NCI-H2081 treated with DMSO at 0.1 percent for 48 hours (cell line): Measurements from ENCODE around the gene DNAL1.
"Not testable (repeated sequence)": the region's sequence is repeated elsewhere in the genome, so short reads cannot be mapped to it uniquely, and the experiment has no call there.

ENCODE experiments used
- DNase-seq: peaks from one replicate; lab custom pipeline; 2025; lab: John Stamatoyannopoulos, UW

Gene DNAL1

GRCh38 chr14:73640796-73641365 is 3.9 kb upstream of the DNAL1 start:
- DNase-seq: no peak

DNA sequence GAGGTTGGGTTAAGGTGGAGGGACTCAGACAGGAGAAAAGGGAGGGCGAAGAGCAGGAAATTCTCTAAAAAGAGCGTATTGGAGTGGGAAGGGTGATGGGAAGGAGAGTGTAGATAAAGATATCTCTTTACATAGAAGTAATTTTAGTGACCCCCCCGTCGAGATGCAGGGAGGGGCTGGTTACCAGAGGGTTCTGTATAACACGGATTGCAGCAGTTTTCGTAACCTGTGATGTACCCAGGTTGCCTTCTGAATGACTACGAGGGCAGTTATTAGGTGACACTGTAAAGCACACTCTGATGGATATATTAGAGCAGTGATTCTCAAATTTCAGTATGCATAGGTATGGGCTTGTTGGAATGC is 443 bp downstream of the DNAL1 start:
- no peak for DNase-seq

DNA sequence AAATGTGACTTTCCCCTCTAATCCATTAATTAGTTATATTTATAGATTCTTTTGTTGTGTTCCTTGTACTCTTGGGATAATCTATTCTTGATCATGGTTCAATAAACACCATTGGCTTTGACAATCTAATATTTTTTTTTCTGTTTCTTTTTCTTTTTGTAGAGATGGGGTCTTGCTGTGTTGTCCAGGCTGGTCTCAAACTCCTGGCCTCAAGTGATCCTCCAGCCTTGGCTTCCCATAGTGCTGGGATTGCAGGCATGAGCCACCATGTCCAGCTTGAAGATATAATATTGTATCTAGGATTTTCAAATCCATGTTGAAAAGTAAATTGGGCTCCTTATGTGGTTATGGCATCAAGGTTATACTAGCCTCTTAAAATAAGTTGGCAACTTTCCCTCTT is 6.2 kb downstream of the DNAL1 start:
- DNase-seq: no peak

GRCh38 chr14:73655851-73656250 is 11.1 kb downstream of the DNAL1 start:
- DNase-seq: no peak

DNA sequence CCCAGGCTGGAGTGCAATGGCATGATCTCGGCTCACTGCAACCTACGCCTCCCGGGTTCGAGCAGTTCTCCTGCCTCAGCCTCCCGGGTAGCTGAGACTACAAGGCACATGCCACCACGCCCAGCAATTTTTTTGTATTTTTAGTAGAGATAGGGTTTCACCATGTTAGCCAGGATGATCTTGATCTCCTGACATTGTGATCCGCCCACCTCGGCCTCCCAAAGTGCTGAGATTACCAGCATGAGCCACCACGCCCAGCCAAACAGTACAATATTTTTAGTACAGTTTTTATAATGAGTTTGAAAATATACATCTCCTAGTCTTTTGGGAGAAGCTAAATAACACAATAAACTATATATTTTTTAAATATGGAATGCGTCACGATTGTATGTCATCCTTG is 14.4 kb downstream of the DNAL1 start:
- DNase-seq: not testable (repeated sequence)

DNA sequence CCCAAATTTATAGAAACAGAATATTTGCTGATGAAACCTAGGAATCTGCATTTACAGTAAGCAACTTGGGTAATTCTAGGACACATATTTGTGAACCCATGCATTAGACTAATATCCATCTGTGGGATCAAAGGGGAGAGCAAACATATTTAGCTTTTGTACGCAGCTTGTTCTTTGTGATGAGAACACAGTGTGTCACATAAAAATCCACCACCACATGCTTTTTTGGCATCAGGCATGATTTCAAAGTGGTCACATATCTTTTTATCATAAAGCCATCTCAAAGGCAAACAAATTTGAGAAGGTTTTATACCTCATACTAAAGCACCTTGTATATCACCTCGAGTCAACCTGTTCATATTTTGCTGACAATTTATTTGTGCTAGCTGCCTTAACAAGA is 15.7 kb downstream of the DNAL1 start:
- peak; percentile 62 for DNase-seq

DNA sequence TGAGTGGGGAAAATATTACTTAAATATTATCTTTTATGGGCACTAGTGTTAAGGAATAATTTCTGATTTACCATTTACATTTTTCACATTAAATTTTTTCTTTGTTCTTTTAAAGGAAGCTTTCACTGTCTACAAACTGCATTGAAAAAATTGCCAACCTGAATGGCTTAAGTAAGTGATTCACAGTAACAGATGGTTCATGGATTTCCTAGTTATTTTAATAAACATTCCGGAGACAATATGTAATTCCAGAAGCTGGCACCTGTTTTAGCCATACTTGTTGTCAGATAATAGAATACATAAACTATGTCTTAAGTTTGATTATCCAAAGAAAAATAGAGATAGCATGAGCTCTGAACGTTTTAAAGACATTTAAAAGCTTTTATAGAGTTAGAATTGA is 17.1 kb downstream of the DNAL1 start:
- no peak for DNase-seq

DNA sequence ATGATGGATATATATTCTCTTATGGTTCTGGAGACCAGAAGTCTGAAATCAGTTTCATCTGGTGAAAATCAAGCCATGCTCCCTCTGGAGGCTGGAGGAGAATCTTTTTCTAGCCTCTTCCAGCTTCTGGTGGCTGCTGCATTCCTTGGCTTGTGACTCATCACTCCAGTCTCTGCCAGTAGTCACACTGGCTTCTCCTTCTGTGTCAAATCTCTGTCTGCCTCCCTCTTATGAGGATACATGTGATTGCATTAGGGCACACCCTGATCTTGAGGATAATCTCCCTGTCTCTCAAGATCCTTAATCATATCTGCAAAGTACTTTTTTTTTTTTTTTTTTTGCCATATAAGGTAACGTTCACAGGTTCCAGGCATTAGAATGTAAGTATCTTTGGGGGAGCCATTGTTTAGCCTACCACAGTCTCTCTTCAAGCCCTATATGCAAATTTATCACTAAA is 17.7 kb downstream of the DNAL1 start:
- DNase-seq: no peak

DNA sequence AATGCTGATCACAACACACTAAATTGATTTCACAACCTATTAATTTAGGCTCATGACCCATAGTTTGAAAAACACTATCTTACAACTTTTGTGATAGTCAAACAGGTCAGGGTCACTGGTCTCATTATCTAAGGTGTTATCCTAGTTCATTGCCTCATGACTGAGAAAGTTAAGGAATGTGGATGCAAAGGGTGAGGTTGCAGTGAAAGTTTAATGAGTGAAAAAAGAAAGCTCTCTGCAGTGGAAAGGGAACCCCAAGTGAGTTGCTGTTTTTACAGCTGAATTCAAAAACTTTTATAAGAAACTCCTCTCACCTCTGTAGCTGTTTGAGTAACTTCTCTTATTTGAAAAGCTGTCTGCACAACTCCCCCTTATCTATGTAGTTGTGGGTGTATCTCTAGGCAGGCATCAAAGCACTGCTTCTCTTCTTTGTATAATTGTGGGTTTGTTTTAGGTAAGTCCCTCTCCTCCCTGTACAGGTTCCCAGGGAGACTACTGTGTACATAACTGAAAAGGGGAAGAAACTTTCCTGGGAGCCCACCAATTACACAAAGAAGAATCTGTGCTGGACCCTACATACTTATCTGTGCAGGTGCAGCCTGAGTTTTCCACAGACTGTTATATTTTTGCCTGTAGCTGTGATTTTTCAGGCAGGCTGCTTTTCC is 18.9 kb downstream of the DNAL1 start:
- DNase-seq: no peak

DNA sequence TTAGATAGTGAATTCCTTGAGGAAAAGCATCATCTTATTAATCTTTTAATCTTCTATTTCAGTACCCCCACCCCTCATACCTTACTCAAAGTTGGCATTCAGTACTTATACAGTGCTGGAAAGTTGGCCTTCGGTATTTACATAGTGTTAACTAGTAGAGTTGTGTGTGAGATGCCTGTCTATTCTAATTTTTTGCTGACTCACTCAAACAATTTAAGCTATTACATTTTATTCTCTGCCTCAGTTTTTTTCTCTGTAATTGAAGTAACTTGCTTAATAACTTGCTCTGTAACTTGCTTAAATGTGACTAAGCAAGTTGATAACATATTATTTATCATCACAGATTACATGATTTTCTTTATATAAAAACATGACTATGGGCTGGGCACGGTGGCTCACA is 20.3 kb downstream of the DNAL1 start:
- no peak for DNase-seq

GRCh38 chr14:73666583-73666982 is 21.8 kb downstream of the DNAL1 start:
- DNase-seq: no peak

GRCh38 chr14:73667854-73668253 is 23.1 kb downstream of the DNAL1 start:
- DNase-seq: no peak

DNA sequence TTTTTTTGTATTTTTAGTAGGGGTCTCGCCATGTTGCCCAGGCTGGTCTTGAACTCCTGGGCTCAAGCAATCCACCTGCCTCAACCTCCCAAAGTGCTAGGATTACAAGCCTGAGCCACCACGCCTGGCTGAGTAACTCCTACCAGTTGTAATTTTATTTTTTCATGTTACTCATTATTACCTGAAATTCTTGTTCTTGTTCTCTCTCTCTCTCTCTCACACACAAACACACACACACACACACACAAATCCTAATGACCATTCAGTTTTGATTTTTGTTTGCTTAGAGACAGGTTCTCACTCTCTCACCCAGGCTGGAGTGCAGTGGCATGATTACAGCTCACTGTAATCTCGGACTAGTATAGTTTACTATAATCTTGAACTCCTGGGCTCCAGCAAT is 30.2 kb downstream of the DNAL1 start:
- no peak for DNase-seq

DNA sequence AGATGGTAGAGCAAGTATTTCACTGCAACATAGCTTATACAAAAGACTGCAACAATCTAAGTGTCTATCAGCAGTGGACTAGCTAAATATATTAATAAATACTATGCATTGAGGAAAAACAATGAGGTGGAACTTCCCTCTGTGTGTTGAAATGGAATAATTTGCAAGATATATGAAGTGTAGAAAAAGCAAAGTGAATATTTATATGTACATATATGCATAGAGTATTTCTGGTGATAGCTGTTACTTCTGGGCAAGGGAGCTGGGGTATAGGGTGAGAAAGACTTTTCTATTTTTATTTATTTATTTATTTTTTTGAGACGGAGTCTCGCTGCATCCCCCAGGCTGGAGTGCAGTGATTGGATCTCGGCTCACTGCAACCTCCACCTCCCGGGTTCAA is 33.9 kb downstream of the DNAL1 start:
- DNase-seq: no peak

- no peak for DNase-seq
These were observed 36.0 kb downstream of the DNAL1 start for GRCh38 chr14:73680821-73681220.

GRCh38 chr14:73684627-73685026 is 39.8 kb downstream of the DNAL1 start:
- no peak for DNase-seq

DNA sequence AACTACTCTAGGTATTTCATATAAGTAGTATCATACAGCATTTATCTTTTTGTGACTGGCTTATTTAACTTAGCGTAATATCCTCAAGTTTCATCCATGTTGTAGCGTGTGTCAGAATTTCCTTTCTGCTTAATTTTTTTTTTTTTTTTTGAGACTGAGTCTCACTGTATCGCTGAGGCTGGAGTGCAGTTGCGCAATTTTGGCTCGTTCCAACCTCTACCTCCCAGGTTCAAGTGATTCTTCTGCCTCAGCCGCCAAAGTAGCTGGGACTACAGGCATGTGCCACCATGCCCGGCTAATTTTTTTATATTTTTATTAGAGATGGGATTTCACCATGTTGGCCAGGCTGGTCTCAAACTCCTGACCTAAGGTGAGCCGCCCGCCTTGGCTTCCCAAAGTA is 40.5 kb downstream of the DNAL1 start:
- DNase-seq: no peak

DNA sequence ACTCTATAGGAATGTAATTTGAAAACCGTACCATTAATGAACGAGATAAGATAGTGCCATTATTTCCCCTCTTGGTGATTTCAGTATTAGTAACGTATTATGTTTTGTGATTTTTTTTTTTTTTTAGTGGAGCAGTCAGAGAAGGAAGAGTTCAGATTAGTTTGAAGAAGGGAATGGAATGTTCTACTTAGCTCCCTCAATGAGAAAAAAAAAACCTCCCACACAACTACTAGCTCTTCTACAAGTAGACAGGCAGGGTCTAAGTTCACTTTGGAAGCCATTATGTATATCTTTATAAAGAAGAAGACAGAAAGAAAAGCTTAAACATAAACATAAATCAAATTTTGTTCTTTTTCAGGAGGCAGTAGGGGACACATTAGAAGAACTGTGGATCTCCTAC is 42.1 kb downstream of the DNAL1 start:
- DNase-seq: no peak

GRCh38 chr14:73694083-73694482 is 49.3 kb downstream of the DNAL1 start:
- no peak for DNase-seq

DNA sequence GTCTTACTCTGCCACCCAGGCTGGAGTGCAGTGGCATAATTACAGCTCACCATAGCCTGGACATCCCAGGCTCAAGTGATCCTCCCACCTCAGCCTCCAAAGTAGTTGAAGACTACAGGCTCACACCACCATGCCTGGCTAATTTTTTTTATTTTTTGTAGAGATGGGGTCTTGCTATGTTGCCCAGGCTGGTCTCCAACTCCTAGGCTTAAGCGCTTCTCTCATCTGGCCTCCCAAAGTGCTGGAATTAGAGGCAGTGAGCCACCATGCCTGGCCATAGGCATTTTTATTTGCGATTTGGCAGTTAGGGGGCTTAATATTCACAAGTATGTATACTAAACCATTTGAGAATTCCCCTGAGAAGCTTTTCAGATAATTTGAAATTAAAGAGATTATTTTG is 50.3 kb downstream of the DNAL1 start:
- no peak for DNase-seq

- no peak for DNase-seq
These were observed 51.2 kb downstream of the DNAL1 start for GRCh38 chr14:73695997-73696396.

GRCh38 chr14:73696466-73697400 is 51.9 kb downstream of the DNAL1 start:
- DNase-seq: no peak

DNA sequence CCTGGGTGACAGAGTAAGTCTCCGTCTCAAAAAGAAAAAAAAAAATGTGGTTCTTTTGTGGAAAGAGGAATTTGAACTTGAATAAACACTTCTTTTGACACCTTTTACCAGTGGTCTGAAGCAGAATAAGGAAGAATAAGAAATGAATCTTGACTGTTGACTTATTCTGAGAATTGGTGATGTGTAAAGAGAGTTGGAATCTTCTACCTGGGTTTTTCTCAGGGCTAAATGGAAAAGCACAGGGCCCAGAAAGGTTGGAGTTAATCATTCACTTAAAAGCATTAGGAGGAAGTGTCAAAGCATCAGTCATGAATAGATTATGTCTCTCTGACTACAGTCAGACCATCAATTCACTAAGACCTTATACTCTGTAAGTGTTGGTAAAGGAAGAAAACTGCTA is 55.5 kb downstream of the DNAL1 start:
- DNase-seq: no peak
